Measurements from ENCODE around the gene ASCC1. TPM values are rescaled to one million over a fixed set of nuclear protein-coding genes. Genes with fewer than 3 reads are reported as not detected.

ASCC1 gene
- total RNA-seq, 2 experiments from 2014 or later: 61.6 to 68.5 TPM

DNA sequence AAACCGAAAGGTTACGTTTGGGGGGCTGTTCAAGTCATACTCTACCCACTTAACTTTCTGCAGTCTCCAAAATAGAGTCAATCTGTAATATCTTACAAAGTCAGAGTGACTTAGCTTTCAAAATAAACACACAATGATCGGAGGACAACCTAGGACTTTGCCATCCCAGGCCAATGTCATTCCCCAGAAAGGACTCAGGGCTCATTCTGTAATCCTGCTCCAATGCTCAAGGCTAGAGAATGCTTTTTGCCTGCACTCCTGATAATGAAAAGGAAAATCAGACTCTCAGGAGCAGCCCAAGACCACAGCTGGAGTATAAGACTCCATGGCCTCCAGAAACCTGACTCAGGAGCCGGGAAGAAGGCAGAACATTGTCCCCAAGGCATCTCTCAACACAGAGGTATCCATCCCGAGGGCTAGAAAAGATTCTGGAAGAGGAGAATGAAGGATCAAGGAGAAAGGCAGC lies 28.5 kb upstream of the ASCC1 start:
- CTCF ChIA-PET: interaction anchor here (0.6 to 1.4 kb wide), 2 partner anchors 13 to 88 kb away, joined by 3 read pairs; no protein-coding TSS in a partner anchor
- Mint-ChIP-seq H3K36me3 (ENCODE audit: low read depth) (peaks cover 1% of the 10 kb centered on the region), H3K27me3 (ENCODE audit: low read depth) (no peaks in the 10 kb centered on the region), H3K27ac (peak overlapping the region; percentile 78), H3K4me1 (ENCODE audit: low read depth) (peaks cover 75% of the 10 kb centered on the region), H3K4me3 (no peak overlapping the region), H3K9me3 (no peaks in the 10 kb centered on the region)
- intact Hi-C loops (cut with micrococcal nuclease): no loop called here
- DNase-seq: no peak

DNA sequence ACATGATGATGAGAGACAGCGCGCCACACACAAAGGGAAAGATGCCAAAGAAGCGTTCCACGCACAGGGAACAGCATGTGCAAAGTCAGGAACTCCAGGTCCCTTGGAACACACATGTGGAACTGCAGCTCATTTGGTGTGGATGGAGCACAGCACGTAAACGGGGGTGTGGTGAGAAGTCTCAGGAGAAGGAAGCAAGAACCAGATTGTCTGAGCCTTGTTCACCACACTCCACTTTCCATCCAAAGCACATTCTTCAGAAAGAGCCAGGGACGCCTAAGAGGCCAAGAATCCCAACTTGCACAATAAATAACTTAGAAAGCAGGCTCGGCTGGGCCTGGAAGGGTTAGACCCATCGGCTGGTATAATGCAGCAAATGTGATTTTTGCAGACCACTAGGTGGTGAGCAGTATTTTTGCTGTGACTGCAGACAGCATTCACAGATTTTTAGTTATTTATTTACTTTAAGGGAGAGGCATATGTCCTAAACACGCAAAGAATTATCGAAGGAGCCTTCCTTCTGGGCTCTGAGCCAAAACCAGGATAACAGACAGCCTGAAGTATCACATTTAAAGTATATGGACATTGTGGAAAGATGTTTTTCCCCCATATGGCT lies 27.9 kb upstream of the ASCC1 start:
- Mint-ChIP-seq H3K27me3 (ENCODE audit: low read depth) (no peaks in the 10 kb centered on the region), H3K4me3 (no peak overlapping the region), H3K4me1 (ENCODE audit: low read depth) (peaks cover 74% of the 10 kb centered on the region), H3K27ac (peak overlapping the region; percentile 78), H3K9me3 (no peaks in the 10 kb centered on the region), H3K36me3 (ENCODE audit: low read depth) (peaks cover 1% of the 10 kb centered on the region)
- intact Hi-C loops (cut with micrococcal nuclease): no loop called here
- CTCF ChIA-PET: no interaction called here
- DNase-seq: peak; percentile 25

DNA sequence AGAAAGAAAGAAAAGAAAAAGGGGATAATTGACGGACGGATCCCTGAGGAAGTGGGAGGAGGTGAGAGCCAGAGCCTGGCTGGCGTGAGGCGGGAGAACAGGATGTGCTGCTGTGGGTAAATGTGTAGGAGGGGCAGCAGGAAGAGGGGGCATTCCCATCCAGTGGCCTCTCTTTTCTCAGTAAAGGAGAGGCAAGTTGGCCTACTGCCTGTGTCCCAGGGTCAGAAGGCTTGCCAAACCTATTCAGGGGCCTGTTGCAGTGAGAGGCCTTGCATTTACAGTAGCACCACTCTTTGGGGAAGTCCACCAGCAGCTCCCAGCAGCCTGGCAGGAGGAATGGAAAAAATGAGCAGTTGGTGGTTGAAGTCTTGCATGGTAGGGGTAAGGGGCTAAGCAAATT lies 26.6 kb upstream of the ASCC1 start:
- no peak overlapping the region for H3K4me3 Mint-ChIP-seq
- H3K9me3 Mint-ChIP-seq: no peaks in the 10 kb centered on the region
- intact Hi-C loops (cut with micrococcal nuclease): no loop called here
- H3K27me3 Mint-ChIP-seq (ENCODE audit: low read depth): no peaks in the 10 kb centered on the region
- CTCF ChIA-PET: interaction anchor here (0.7 kb wide), 1 partner anchor 11 kb away, joined by 3 read pairs; no protein-coding TSS in a partner anchor
- peaks cover 1% of the 10 kb centered on the region for H3K36me3 Mint-ChIP-seq (ENCODE audit: low read depth)
- peak overlapping the region; percentile 62 for H3K27ac Mint-ChIP-seq
- peak; percentile 57 for DNase-seq
- H3K4me1 Mint-ChIP-seq (ENCODE audit: low read depth): peaks cover 66% of the 10 kb centered on the region

DNA sequence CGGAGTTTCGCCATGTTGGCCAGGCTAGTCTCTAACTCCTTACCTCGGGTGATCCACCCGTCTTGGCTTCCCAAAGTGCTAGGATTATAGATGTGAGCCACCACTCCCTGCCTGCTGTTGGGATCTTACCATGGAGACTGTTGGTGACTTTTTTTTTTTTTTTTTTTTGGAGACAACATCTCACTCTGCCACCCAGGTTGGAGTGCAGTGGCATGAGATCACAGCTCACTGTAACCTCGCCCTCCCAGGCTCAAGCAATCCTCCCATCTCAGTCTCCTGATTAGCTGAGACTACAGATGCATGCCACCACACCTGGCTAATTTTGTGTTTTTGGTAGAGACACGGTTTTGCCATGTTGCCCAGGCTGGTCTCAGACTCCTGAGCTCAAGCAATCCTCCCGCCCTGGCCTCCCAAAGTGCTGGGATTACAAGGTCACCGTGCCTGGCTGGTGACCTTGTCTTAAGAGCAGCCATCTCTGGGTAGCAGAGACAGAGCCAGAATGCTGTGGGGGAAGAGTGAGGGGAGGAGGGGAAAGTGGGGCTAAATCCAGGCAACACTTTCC lies 25.7 kb upstream of the ASCC1 start:
- Mint-ChIP-seq H3K27me3 (ENCODE audit: low read depth) (no peaks in the 10 kb centered on the region), H3K9me3 (no peaks in the 10 kb centered on the region), H3K4me1 (ENCODE audit: low read depth) (peaks cover 59% of the 10 kb centered on the region), H3K27ac (peak overlapping the region; percentile 47), H3K36me3 (ENCODE audit: low read depth) (peaks cover 4% of the 10 kb centered on the region), H3K4me3 (no peak overlapping the region)
- DNase-seq: no peak
- intact Hi-C loops (cut with micrococcal nuclease): no loop called here
- CTCF ChIA-PET: no interaction called here

DNA sequence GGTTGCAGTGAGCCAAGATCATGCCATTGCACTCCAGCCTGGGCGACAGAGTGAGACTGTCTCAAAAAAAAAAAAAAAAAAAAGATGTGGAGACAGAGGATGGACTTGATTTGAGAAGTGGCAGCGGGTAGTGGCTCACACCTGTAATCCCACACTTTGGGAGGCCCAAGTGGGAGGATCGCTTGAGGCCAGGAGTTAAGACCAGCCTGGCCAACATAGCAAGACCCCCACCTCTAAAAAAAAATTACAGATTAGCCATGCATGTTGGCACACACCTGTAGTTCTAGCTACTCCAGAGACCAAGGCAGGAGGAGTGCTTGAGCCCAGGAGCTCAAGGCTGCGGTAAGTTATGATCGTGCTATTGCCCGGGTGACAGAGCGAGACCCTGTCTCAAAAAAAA lies 24.3 kb upstream of the ASCC1 start:
- H3K9me3 Mint-ChIP-seq: no peaks in the 10 kb centered on the region
- DNase-seq: no peak
- H3K36me3 Mint-ChIP-seq (ENCODE audit: low read depth): peaks cover 11% of the 10 kb centered on the region
- H3K27me3 Mint-ChIP-seq (ENCODE audit: low read depth): no peaks in the 10 kb centered on the region
- no peak overlapping the region for H3K4me3 Mint-ChIP-seq
- CTCF ChIA-PET: interaction anchor here (0.8 kb wide), 1 partner anchor 37 kb away, joined by 4 read pairs; no protein-coding TSS in a partner anchor
- intact Hi-C loops (cut with micrococcal nuclease): no loop called here
- H3K4me1 Mint-ChIP-seq (ENCODE audit: low read depth): peaks cover 51% of the 10 kb centered on the region
- H3K27ac Mint-ChIP-seq: no peak overlapping the region

DNA sequence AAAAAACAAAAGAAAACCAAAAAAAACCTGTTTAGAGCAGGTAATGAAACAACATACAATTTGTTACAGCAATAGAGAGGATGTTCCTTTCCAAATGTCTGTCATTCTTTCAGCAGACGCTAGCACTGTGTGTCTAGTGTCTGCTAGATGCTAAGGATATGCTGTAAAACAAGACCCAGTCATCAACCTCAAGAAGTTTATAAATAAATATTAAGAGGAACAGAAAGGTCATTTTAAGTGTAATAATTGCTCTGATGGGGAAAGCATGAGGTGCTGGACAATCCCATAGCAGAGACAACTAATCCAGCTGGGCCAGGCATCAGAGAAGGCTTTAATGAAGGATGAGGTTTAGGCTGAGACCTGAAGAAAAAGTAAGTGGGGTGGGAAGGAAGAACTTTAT lies 23.3 kb upstream of the ASCC1 start:
- no peaks in the 10 kb centered on the region for H3K27me3 Mint-ChIP-seq (ENCODE audit: low read depth)
- intact Hi-C loops (cut with micrococcal nuclease): no loop called here

DNA sequence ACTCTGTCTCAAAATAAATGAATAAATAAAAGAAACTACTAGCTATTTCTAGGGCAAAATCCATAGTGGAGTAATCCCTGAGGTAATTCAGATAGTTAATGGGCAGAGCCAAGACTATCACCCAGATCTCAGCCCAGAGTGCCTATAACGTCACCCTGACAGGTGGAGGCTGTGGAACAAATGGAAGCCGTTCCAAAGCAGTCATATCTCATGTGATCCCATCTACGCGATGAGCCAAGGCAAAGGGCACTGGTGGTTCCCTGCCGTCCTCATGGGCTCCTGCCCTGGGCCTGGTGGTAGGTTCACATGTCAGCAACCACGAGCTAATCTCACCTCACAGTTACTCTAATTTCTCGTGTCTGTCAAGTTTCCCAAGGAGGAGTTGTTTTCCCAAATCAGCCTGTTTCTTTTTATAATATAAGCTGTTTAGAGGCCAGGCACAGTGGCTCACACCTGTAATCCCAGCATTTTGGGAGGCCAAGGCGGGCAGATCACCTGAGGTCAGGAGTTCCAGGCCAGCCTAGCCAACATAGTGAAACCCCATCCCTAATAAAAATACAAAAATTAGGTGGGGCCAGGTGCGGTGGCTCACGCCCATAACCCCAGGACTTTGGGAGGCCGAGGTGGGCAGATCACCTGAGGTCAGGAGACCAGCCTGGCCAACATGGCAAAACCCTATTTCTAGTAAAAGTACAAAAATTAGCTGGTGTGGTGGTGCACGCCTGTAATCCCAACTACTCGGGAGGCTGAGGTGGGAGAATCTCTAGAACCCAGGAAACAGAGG lies 22.5 kb upstream of the ASCC1 start:
- H3K27me3 Mint-ChIP-seq (ENCODE audit: low read depth): no peaks in the 10 kb centered on the region
- H3K27ac Mint-ChIP-seq: no peak overlapping the region
- no peaks in the 10 kb centered on the region for H3K9me3 Mint-ChIP-seq
- peaks cover 17% of the 10 kb centered on the region for H3K36me3 Mint-ChIP-seq (ENCODE audit: low read depth)
- DNase-seq: no peak
- peaks cover 34% of the 10 kb centered on the region for H3K4me1 Mint-ChIP-seq (ENCODE audit: low read depth)
- H3K4me3 Mint-ChIP-seq: no peak overlapping the region
- intact Hi-C loops (cut with micrococcal nuclease): no loop called here
- CTCF ChIA-PET: interaction anchor here (1.0 to 1.9 kb wide), 4 partner anchors 10 to 98 kb away, joined by 3 to 10 read pairs (median 4); no protein-coding TSS in a partner anchor

More for the DNA sequence above, 23.3 kb upstream of the ASCC1 start:
- Mint-ChIP-seq H3K27ac (peak overlapping the region; percentile 3), H3K4me3 (no peak overlapping the region), H3K9me3 (no peaks in the 10 kb centered on the region), H3K4me1 (ENCODE audit: low read depth) (peaks cover 41% of the 10 kb centered on the region), H3K36me3 (ENCODE audit: low read depth) (peaks cover 15% of the 10 kb centered on the region)
- DNase-seq: no peak
- CTCF ChIA-PET: interaction anchor here (1.3 kb wide), 1 partner anchor 98 kb away, joined by 3 read pairs; no protein-coding TSS in a partner anchor

DNA sequence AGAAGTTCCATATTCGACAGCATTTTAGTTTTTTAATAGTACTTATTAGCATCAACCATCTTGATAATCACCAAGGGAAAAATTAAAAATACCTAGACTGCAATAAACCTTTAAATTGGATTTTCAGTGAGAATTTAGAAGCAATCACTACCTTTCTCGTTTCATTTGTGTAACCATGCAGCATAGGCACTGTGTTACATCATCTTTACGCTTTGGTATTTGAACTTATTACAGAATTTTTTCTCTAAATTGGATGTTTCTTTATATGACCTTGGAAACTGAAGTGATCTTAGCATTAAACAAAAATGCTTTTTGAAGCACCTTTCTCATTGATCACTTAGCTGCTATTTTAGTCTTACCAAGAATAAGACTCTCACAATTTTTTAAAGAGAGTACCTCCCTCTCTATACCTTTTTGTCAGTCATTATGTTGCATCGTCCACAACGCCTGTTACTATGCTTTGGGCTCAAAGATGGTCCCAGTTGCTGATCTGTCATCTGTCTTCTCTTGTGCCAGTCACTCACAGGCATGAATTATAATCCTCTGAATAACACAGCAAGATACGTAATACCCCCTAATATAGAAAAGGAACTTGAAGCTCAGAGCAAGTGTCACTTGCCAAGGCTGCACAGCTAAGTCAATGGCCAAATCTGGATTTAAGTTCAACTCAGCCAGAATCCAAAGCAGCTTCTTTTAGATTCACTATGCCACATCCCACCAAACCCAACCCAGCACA lies 19.6 kb upstream of the ASCC1 start:
- Mint-ChIP-seq H3K36me3 (ENCODE audit: low read depth) (peaks cover 30% of the 10 kb centered on the region), H3K4me3 (no peak overlapping the region), H3K27me3 (ENCODE audit: low read depth) (no peaks in the 10 kb centered on the region), H3K4me1 (ENCODE audit: low read depth) (peaks cover 13% of the 10 kb centered on the region), H3K27ac (peak overlapping the region; percentile 48), H3K9me3 (no peaks in the 10 kb centered on the region)
- DNase-seq: no peak
- CTCF ChIA-PET: interaction anchor here (1.0 to 1.5 kb wide), 2 partner anchors 13 to 187 kb away, joined by 4 to 5 read pairs; no protein-coding TSS in a partner anchor
- intact Hi-C loops (cut with micrococcal nuclease): no loop called here

DNA sequence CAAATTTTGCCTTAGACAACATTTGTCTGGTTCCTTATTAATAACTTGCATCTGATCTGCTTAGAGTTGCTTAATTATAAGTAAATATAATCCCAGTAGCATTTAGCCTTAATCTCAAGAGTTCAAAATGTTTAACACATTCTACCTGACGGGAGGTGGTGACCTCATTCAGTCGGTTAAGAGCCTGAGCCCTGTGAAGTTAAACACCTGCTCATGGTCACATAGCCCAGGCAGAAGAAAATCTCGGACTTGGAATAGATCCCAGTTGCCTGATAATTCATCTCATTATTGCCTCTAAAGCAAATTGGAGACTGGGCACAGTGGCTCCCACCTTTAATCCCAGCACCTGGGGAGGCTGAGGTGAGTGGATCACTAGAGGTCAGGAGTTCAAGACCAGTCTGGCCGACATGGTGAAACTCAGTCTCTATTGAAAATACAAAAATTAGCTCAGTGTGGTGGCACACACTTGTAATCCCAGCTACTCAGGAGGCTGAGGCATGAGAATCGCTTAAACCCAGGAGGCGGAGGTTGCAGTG lies 18.6 kb upstream of the ASCC1 start:
- CTCF ChIA-PET: no interaction called here
- Mint-ChIP-seq H3K36me3 (ENCODE audit: low read depth) (peaks cover 32% of the 10 kb centered on the region), H3K4me3 (no peak overlapping the region), H3K9me3 (no peaks in the 10 kb centered on the region), H3K27me3 (ENCODE audit: low read depth) (no peaks in the 10 kb centered on the region), H3K4me1 (ENCODE audit: low read depth) (peaks cover 16% of the 10 kb centered on the region), H3K27ac (no peak overlapping the region)
- intact Hi-C loops (cut with micrococcal nuclease): no loop called here
- DNase-seq: no peak

DNA sequence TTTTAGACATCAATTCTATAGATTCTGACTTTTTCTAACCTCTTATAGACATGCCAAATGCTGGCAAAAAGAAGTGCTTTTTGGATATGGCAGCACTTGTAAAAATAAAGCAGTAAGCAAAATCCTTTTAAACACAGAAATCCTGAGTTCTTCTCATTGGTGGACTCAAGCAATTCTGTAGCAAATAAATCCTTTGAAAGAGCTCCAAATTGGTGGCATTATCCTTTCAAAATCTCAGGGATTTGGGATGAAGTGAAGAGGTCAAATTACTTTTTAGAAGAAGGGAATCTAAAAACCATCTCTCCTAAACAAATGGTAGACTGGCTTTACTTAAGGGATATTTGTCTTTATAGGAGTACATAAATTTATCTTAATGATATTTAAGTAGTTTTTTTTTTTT lies 17.5 kb upstream of the ASCC1 start:
- no peaks in the 10 kb centered on the region for H3K9me3 Mint-ChIP-seq
- no peak overlapping the region for H3K4me3 Mint-ChIP-seq
- no peak overlapping the region for H3K27ac Mint-ChIP-seq
- CTCF ChIA-PET: interaction anchor here (0.7 kb wide), 1 partner anchor 104 kb away, joined by 3 read pairs; no protein-coding TSS in a partner anchor
- H3K4me1 Mint-ChIP-seq (ENCODE audit: low read depth): peaks cover 23% of the 10 kb centered on the region
- H3K27me3 Mint-ChIP-seq (ENCODE audit: low read depth): no peaks in the 10 kb centered on the region
- peaks cover 32% of the 10 kb centered on the region for H3K36me3 Mint-ChIP-seq (ENCODE audit: low read depth)
- intact Hi-C loops (cut with micrococcal nuclease): no loop called here
- no peak for DNase-seq

DNA sequence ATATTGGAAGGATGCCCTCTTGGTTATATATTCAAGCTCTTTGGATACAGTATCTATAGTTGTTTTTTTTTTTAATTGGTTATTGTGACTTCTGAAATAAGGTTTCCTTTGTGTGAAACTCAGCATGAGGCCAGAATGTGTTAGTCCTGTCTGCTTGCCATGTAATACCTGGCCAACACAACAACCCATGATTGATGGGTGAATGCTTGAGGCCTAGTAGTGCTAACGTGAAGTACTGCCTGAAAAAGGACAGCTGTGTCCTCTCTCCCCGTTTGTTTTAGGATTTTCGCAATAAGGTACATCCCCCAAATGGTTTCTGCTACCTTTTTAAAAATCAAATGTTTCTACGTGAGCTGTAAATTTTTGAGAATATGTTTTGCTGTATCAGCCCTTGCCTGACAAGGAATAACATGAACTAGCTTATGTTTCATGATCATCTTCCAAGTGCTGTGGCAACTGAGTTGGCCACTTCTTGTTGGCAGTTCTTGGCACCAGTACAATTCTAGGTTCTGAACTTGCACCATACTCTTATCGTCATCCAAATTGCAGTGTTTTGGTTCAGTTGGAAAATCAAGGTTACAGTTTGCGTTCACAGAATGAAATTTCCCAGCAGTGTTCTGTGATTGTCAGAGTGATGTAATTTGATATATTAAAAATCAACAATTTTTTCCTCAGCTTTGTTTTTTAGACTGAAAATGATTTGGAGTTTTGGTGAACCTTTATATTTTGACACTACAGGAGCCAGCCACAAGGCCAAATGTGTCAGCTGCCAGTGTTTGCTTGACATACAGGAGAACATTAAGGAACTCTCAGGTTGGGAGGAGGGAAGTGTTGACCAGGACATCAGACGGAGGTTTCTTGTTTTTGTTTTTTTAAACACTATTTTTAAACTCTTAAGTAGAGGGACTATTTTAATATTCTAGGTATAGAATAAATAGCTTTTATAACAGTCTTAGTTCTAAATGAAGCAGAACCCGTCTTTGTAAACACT lies 13.5 kb upstream of the ASCC1 start:
- no peaks in the 10 kb centered on the region for H3K9me3 Mint-ChIP-seq
- intact Hi-C loops (cut with micrococcal nuclease): loop anchor here (1.0 kb wide), 1 partner anchor 19 kb away; no protein-coding TSS in a partner anchor
- no peaks in the 10 kb centered on the region for H3K27me3 Mint-ChIP-seq (ENCODE audit: low read depth)
- no peak for DNase-seq
- H3K4me1 Mint-ChIP-seq (ENCODE audit: low read depth): peaks cover 39% of the 10 kb centered on the region
- no peak overlapping the region for H3K4me3 Mint-ChIP-seq
- H3K36me3 Mint-ChIP-seq (ENCODE audit: low read depth): peaks cover 28% of the 10 kb centered on the region
- peak overlapping the region; percentile 27 for H3K27ac Mint-ChIP-seq
- CTCF ChIA-PET: interaction anchor here (0.6 to 1.8 kb wide), 11 partner anchors 9 to 275 kb away, joined by 3 to 9 read pairs (median 4); partner anchors contain the start of gene DDIT4

Measured in activated naive CD4-positive, alpha-beta T cell treated with anti-CD3 and anti-CD28 coated beads for 36 hours (primary cell).